NCI-H1694 treated with DMSO at 0.1 percent for 48 hours (cell line): ENCODE data around the gene FIP1L1.
"Not testable (repeated sequence)": the region's sequence is repeated elsewhere in the genome, so short reads cannot be mapped to it uniquely, and the experiment has no call there.

Experiments
- DNase-seq: peaks from one replicate; lab custom pipeline; 2025; lab: John Stamatoyannopoulos, UW

The FIP1L1 gene

GRCh38 chr4:53378171-53378482, 686 bp downstream of the FIP1L1 start:
- DNase-seq = no peak

GRCh38 chr4:53380221-53380620, 2.8 kb downstream of the FIP1L1 start:
- DNase-seq = no peak

GRCh38 chr4:53409479-53409878, 32.0 kb downstream of the FIP1L1 start:
- not testable (repeated sequence) for DNase-seq

GRCh38 chr4:53419208-53419607, 41.8 kb downstream of the FIP1L1 start:
- no peak for DNase-seq

- DNase-seq = no peak
These were observed 44.4 kb downstream of the FIP1L1 start for GRCh38 chr4:53421791-53422190.

GRCh38 chr4:53422367-53422766, 44.9 kb downstream of the FIP1L1 start:
- no peak for DNase-seq

- no peak for DNase-seq
These were observed 46.8 kb downstream of the FIP1L1 start for GRCh38 chr4:53424280-53424679.

- DNase-seq = no peak
These were observed 49.9 kb downstream of the FIP1L1 start for GRCh38 chr4:53427366-53427765.

- DNase-seq = no peak
These were observed 53.6 kb downstream of the FIP1L1 start for GRCh38 chr4:53431052-53431451.

GRCh38 chr4:53432528-53433424, 55.3 kb downstream of the FIP1L1 start:
- DNase-seq = no peak

GRCh38 chr4:53436251-53436650, 58.8 kb downstream of the FIP1L1 start:
- no peak for DNase-seq

- no peak for DNase-seq
These were observed 64.1 kb downstream of the FIP1L1 start for GRCh38 chr4:53441564-53441963.

GRCh38 chr4:53444954-53445353, 67.5 kb downstream of the FIP1L1 start:
- DNase-seq = no peak

GRCh38 chr4:53450773-53451172, 73.3 kb downstream of the FIP1L1 start:
- DNase-seq = no peak

- no peak for DNase-seq
These were observed 75.9 kb downstream of the FIP1L1 start for GRCh38 chr4:53453385-53453784.

GRCh38 chr4:53455766-53456165, 78.3 kb downstream of the FIP1L1 start:
- DNase-seq = no peak

GRCh38 chr4:53456178-53456577, 78.7 kb downstream of the FIP1L1 start:
- DNase-seq = no peak

- DNase-seq = no peak
These were observed 82.1 kb downstream of the FIP1L1 start for GRCh38 chr4:53459548-53459947.

- DNase-seq = no peak
These were observed 83.8 kb downstream of the FIP1L1 start for GRCh38 chr4:53461244-53461643.

GRCh38 chr4:53463340-53463739, 85.9 kb downstream of the FIP1L1 start:
- DNase-seq = no peak

GRCh38 chr4:53465281-53465680, 87.8 kb downstream of the FIP1L1 start:
- DNase-seq = no peak

GRCh38 chr4:53465891-53466290, 88.5 kb downstream of the FIP1L1 start:
- DNase-seq = no peak

- not testable (repeated sequence) for DNase-seq
These were observed 89.1 kb downstream of the FIP1L1 start for GRCh38 chr4:53466576-53466975.
